Urothelium cell line (cell line): ENCODE data around the gene TCF7.
"Not testable (repeated sequence)": the region's sequence is repeated elsewhere in the genome, so short reads cannot be mapped to it uniquely, and the experiment has no call there.

Experiments used
- DNase-seq: peaks from one replicate; pipeline ENCODE4 v3.0.0; 2011; ENCODE audit warnings: low spot score, mixed read lengths
- FAIRE-seq: peaks from 2 replicates; lab custom pipeline; 2011; peaks lifted over from hg19 to GRCh38; lab: Jason Lieb, UNC

TCF7 gene

DNA sequence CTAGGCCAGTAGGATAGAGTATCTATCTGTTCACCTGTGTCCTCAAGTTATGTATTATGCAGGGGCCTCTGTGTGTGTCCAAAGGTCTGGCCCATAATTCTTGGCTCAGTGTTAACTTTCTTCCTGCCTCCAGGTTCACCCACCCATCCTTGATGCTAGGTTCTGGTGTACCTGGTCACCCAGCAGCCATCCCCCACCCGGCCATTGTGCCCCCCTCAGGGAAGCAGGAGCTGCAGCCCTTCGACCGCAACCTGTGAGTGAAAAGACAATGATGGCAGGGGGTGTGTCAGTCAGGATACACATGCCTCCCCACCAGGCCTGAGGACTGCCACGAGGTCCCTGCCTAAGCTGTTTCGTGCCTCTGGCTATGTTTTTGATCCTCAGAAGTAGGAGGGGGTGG lies 27.6 kb downstream of the TCF7 start:
- FAIRE-seq (no peak), DNase-seq (no peak)

DNA sequence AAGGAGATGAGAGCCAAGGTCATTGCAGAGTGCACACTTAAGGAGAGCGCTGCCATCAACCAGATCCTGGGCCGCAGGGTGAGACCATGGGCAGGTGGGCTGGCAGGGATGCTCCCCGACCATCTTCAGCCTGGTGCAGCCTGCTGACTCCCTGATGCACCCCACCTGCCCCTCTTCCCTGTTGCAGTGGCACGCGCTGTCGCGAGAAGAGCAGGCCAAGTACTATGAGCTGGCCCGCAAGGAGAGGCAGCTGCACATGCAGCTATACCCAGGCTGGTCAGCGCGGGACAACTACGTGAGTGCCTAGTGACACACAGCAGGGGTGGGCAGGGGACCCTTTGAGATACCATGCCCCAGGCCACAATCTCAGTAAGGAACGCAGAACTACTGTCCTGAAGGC lies 28.3 kb downstream of the TCF7 start:
- FAIRE-seq (no peak), DNase-seq (no peak)

DNA sequence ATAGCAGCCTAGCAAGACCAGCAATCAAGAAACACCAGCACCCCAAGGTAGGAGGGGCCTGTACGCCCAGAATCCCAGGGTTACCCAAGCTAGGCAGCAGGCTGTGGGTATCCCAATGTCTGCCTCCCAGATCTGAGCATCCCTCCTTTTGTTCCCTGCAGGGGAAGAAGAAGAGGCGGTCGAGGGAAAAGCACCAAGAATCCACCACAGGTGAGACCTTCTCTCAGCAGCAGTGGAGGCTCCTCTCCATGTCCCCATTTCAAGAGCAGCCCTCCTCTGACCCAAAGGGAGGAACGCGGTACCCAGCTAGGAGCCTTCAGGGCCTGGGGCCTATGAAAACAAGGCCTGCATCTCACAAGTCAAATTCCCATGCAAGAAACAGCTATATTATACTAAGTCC lies 28.9 kb downstream of the TCF7 start:
- DNase-seq (no peak), FAIRE-seq (no peak)

DNA sequence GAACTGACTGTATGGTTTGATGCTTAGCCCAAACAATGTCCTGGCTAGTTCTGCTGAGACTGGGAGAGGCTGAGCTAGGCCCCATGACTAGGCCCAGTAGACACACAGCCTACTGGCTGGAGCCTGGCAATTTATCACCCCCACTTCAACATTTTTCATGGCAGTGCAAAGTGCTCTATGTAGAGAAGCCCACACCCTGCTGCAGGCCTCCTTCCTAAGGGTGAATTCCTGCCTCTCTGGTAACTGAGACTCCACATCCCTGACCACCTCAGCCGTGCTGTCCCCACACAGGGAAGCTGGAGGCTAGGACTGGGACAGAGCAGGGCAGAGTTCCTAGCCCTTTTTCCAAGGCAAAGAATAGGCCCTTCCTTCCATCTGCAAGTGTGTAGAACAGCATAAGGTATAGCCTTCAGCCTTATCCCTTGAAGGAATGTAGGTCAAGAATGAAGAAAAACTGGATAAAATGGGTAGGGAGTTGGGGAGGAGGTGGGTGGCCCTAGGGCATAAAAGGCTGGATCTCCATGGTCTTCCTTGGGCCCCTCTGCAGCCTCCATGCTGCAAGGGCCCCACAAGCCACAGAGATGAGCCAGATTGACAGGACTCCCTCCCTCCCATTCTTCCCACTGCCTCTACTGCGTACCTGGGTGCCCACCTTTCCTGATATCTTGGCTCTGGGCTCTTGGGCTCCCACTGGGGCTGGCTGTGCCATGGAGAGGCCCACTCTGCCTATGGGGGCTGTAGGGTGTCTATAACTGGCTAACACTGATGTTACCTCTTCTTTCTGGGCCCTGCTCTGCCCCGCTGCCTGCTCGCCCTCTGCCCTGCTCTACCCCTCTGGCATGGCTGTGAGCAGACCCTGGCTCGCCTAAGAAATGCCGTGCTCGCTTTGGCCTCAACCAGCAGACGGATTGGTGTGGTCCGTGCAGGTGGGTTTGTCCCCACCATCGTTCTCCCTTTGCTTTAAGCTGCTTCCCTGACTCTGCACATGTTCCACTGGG lies 29.8 kb downstream of the TCF7 start:
- no peak for FAIRE-seq

DNA sequence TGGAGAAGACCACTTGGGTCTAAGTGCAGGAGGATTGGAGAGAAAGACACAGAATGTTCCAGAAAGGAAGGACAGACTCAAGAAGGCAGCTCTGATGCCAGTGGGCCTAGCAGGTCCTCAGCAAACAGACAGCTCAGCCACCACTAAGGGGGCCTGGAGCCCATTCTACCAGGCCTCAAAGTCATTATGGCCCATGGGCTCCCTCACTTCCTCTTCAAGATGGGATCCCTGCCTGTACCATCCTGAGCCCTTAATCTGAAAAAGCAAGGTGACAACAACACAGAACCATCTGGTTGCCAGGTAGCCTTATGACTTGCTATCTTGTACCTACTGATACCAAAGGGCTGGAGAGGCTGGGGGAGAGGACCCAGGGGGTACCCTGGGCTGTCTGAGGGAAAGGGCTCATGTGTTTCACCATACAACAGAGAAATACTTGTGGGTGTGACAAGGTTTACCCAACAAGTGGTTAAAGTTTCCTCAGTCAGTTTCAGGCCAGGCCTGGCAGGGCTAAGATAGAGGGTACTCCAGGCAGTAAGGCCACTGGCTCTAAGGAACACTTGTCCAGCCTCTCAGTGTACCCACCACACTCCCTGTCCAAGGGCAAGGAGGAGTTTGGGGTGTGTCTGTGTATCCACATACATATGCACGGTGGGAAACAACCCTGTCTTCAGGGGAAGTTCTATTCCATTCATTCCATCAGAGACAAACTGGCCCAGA lies 30.7 kb downstream of the TCF7 start:
- FAIRE-seq, result no peak
- DNase-seq, result no peak

More for the DNA sequence above, 29.8 kb downstream of the TCF7 start:
- DNase-seq, result no peak

DNA sequence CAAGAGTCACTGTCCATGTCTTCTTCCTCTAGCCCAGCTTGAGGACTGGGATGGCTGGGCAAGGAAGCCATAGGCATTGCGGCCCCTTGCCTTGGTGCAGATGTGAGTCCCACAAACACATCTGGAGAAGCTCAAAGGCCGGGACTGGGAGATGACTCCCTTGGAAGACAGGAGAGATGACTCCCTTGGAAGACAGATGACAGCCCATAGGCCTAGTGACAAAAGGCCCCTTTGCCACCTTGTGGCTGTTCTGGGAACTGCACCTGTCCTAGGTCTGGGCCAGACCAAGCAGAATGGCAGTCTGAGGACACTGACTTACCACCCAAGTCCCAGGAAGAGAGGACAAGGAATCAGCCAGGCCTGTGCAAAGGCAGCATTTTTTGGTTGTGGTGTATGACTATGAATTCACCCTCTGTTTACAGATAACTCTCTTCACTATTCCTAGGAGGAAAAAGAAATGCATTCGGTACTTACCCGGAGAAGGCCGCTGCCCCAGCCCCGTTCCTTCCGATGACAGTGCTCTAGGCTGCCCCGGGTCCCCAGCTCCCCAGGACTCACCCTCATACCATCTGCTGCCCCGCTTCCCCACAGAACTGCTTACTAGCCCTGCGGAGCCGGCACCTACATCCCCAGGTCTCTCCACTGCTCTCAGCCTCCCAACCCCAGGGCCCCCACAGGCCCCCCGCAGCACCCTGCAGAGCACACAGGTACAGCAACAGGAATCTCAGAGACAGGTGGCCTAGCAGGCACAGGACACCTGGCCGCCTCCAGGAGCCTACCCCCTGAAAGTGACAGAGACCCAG lies 31.5 kb downstream of the TCF7 start:
- FAIRE-seq (no peak), DNase-seq (peak; percentile 62)

DNA sequence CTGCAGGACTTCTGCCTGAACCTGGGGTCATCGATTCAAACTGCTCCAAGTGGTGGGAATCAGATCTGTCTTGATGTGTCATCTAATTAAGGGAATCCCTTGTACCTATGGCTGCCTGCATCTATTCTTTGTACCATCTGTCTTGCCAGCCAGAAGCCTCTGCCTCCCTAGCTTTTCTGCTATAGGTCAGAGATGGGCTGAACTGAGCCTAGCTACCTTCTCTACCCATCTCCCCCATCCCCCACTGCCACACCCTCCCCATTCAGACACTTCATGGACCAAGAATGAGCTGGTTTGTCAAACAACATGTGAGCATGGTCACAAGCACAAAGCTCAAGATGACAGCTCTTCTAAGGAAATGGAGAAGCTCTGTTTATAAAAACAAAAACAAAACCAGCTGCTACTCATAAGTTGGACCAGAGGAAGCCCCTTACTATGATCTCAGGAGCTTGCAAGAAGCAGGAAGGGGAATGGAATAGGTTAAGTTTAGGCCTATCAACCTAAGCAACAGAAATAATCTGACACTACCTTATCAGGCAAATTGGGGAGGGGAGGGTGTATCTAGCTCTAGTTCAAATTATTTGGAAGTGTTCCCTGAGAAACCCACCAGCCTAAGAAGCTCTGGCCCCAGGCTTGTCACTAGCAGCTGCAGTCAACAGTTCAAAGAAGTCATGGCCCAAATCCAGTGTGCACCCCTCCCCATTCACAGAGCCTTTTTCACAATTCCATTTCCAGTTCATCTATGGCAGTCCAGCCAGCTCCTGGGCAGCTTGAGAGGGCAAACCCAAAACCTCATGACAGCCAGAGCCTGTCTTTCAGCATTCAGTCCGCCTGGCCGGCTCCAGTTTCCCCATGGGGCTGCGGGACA lies 32.4 kb downstream of the TCF7 start:
- DNase-seq, result no peak
- FAIRE-seq, result no peak

DNA sequence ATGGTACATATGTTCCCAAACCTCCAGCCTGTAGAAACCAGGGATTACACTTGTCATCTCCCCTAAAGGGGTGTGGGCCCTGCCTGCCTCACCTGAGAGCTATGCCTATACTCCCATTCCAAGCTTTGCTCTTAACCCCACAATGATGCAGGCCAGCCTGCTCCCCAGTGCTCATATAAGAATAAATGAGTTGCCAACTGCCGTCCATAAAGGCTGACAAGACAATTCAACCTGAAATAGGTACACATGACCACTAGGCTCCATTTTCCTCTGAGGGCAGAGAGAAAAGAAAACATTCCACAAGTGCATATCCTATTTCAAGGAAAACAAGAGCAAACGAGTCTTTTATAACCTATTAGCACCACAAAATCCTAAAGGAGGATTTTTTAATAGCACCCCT lies 33.8 kb downstream of the TCF7 start:
- FAIRE-seq (no peak), DNase-seq (no peak)

DNA sequence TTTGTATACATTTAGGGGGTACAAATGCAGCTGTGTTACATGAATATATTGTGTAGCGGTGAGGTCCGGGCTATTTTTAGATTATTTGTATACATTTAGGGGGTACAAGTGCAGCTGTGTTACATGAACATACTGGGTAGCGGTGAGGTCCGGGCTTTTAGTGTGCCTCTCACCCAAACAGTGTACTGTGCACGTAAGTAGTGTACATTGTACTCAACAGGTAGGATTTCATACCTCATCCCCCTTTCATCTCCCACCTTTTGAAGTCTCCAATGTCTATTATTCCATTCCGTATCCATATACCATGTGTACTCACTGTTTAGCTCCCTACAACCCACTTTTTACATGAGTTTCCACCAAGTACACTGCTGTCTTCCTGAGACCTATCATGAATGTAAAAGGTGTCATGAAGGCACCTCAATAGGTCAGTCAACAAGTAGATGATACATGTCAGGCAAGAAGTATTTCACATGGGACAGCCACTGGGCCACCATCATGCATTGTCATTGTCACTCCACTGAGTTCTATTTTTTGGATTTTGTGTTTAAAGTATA lies 34.6 kb downstream of the TCF7 start:
- DNase-seq, result no peak

DNA sequence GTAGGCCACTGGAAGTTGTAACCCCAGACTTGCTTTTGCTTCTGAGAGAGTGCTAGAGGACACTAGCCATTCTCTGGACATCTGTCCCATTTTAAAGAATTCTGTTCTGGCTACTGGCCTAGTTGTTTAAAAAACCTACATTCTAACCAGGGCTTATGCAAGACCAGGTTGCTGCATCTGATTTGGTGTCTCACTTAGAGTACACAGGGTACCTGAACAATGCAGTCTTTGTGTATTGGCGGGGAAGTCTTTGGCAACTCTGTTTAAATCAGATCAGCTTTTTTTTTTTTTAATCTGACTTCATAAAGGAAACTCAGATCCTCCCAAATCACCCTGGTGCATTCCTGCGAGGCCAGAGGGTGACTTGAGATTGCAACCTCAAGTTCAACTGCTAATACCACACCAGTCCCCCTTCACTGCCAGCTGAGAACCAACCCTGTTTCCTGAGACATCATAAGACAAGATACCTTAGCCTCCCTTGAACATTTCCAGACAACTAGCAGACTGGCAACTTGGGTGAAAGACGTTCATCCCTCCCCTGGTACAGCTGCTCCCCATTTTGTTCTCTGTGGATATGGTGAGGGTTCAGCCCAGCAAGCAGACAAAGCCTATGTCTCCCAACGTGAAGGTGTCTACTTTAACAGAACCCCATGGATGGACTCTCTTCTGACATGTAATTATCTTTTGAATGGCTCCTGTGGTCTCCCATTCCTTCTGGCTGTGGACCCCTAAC lies 35.3 kb downstream of the TCF7 start:
- no peak for DNase-seq

More for the DNA sequence above, 34.6 kb downstream of the TCF7 start:
- FAIRE-seq, result no peak

DNA sequence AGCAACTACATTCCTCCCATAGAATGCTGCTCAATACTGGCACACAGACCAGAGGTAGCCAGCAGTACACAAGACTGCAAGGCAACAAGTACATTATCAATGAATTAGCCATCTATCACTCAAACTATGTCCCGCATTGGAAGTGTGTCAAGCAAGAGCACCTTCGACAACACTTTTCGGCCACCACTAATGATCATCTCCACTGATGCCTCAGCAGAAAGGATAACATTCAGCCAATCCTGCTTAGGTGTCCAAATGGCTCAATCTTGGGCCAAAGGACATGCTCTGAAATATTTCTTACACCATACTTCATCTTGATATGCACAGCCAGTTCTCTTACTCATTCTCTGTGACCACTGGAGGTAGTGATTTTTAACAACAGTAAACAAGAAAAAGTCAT lies 37.2 kb downstream of the TCF7 start:
- FAIRE-seq (no peak), DNase-seq (no peak)

More for the DNA sequence above, 35.3 kb downstream of the TCF7 start:
- FAIRE-seq, result no peak

DNA sequence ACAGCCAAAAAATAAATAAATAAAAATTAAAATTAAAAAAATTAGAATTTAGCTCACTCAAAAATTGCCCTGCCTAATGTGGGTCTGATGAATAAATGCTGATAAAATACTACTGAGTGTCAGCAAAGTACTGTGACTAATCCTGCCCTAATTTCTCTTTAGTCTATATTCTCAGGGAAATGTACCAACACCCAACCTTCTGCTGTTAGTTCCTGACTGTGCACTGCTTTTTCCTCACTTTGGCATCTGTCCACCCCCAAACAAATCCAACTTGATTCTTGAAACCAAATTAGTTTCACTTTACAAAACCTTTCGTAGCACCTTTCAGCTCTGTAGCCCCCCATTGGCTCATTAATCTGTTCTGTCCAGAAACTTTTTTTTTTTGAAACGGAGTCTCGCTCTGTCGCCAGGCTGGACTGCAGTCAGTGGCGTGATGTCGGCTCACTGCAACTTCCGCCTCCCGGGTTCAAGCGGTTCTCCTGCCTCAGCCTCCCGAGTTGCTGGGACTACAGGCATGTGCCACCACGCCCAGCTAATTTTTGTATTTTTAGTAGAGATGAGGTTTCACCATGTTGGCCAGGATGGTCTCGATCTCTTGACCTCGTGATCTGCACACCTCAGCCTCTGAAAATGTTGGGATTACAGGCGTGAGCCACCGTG lies 37.8 kb downstream of the TCF7 start:
- not testable (repeated sequence) for DNase-seq, FAIRE-seq

DNA sequence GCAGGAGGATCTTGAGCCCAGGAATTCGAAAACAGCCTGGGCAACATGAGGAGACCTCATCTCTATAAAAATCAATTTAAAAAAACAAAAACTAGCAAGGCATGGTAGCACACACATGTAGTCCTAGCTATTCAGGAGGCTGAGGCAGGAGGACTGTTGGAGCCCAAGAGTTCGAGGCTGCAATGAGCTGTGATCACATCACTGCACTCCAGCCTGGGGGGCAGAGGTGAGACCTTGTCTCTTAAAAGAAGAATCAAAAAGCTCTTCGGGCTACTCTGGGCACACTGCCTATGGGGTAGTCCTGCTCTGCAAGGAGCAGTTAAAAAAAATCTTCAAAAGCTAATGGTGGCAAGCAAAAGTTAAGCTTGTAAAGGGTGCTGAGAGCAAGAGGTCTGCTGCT lies 38.8 kb downstream of the TCF7 start:
- FAIRE-seq, result no peak
- no peak for DNase-seq

DNA sequence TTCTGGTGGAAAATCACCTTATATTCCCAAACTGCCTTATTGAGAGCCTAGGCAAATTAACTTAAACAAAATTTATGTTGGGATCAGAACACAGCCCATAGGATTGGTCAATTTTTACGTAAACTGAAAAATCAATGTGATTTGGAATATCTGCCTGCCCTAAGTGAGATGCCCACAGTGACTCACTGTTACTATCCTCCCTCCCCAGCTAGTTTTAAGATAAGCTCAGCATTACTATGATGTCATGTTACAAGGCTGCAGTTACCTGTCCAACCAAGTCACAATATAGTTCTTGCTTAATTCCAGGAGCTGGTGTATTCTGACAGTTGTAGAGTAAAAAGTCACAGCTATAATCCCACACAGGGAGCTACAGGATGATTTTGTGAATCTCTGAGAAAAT lies 39.2 kb downstream of the TCF7 start:
- FAIRE-seq, result no peak
- no peak for DNase-seq

DNA sequence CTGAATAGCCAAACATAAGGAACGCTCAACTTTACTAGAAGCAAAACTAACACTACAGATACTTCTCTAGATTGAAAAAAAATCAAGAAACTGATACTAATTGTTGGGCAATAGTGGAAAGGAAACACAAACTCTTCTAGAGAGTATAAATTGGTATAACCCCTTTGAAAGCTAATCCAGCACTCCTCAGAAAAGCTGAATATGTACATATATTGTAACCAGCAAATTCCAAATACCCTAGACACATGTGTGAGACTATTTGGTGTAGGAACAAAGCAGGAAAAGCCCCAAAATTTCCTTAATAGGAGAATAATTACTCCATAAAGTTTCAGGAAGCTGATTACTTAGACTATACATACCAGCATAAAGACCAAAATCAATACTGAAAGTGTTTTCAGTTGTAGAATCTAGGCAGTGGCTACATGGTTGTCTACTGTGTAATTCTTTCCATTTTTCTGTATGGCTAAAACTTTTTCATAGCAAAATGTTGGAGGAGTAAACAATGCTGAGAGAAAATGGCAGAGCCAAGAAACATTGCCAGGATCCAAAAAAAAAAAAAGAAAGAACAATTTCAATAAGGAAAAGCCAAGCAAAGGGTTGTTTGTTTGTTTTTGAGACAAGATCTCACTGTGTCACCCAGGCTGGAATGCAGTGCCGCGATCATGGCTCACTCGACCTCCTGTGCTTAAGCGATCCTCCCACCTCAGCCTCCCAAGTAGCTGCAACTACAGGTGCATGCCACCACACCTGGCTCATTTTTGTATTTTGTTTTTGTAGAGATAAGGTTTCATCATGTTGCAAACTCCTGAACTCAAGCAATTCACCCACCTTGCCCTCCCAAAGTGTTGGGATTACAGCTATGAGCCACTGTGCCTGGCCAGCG lies 47.3 kb downstream of the TCF7 start:
- FAIRE-seq, result no peak
- DNase-seq, result no peak

DNA sequence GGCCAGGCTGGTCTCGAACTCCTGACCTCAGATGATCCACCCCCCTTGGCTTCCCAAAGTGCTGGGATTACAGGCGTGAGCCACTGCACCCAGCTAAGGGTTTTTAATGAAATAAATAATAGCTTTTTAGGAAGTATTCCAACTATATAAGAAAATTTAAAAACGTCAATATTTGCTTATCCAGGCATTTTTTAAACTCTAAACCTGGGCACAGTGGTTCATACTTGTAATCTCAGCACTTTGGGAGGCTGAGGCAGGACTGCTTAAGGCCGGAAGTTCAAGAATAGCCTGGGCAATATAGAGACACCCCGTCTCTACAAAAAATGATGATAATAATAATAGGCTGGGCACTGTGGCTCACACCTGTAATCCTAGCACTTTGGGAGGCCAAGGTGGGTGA lies 48.1 kb downstream of the TCF7 start:
- FAIRE-seq (no peak), DNase-seq (no peak)

DNA sequence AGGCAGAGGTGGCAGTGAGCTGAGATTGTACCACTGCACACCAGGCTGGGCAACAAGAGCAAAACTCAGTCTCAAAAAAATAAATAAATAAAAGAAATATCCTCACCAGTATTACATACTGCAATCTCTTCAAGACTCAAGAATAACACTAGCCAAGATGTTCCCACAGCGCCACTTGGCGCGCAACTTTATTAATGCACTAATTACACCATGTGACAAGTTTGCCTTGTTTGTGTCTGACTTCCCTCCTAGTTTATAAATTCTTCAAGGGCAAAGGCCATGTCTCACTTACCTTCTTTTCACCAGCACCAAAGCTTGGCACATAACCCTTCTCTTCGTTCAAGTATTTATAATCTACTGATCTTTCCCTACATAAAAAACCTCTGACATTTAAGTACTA lies 57.5 kb downstream of the TCF7 start:
- DNase-seq, result no peak
- FAIRE-seq, result no peak
